ENCODE data around the gene CELSR2.

Gene CELSR2

GRCh38 chr1:109252167-109252892, 3.0 kb downstream of the CELSR2 start:
- DNase-seq = no peak

GRCh38 chr1:109252893-109253802, 3.8 kb downstream of the CELSR2 start:
- no peak for DNase-seq

- no peak for DNase-seq
These were observed 4.7 kb downstream of the CELSR2 start for GRCh38 chr1:109253803-109254620.

GRCh38 chr1:109254621-109255096, 5.3 kb downstream of the CELSR2 start:
- no peak for DNase-seq

GRCh38 chr1:109255097-109255651, 5.8 kb downstream of the CELSR2 start:
- DNase-seq = no peak

- DNase-seq = no peak
These were observed 6.3 kb downstream of the CELSR2 start for GRCh38 chr1:109255678-109256077.

- no peak for DNase-seq
These were observed 6.7 kb downstream of the CELSR2 start for GRCh38 chr1:109256085-109256484.

GRCh38 chr1:109256971-109257681, 7.8 kb downstream of the CELSR2 start:
- no peak for DNase-seq

GRCh38 chr1:109257682-109258421, 8.5 kb downstream of the CELSR2 start:
- no peak for DNase-seq

GRCh38 chr1:109258481-109259466, 9.4 kb downstream of the CELSR2 start:
- DNase-seq = no peak

GRCh38 chr1:109259674-109260557, 10.6 kb downstream of the CELSR2 start:
- DNase-seq = peak; percentile 24

- no peak for DNase-seq
These were observed 11.7 kb downstream of the CELSR2 start for GRCh38 chr1:109261006-109261405.

- DNase-seq = no peak
These were observed 12.2 kb downstream of the CELSR2 start for GRCh38 chr1:109261578-109261977.

- DNase-seq = no peak
These were observed 13.1 kb downstream of the CELSR2 start for GRCh38 chr1:109262231-109263055.

GRCh38 chr1:109263234-109263596, 13.9 kb downstream of the CELSR2 start:
- DNase-seq = no peak

- DNase-seq = peak; percentile 99
These were observed 14.4 kb downstream of the CELSR2 start for GRCh38 chr1:109263597-109264378.

- no peak for DNase-seq
These were observed 15.0 kb downstream of the CELSR2 start for GRCh38 chr1:109264379-109264755.

All from DMS53 (cell line).